Transverse colon (tissue), 3 donors: ENCODE results near the gene MYO15B.

Experiments used
- CTCF ChIP-seq, 5 experiments: fragments of 200-600 bp in 3 of 5; fragments of 450-650 bp in 2 of 5; sonication (generic) in 3 of 5; IDR thresholded peaks; 1 replicate in 2 of 5; 2 replicates in 3 of 5; pipeline ENCODE4 v1.5.1; 2016 to 2017; ENCODE audit warnings: antibody characterized with exemption in 5 of 5, inconsistent platforms in 3 of 5, mild to moderate bottlenecking in 2 of 5, moderate library complexity in 1 of 5
- POLR2A ChIP-seq: fragments of 450-650 bp; IDR thresholded peaks from one replicate; pipeline ENCODE4 v1.6.1; 2016; ENCODE audit warnings: antibody characterized with exemption, mild to moderate bottlenecking, moderate library complexity

- no peak for TF ChIP-seq CTCF (IDR thresholded peaks at IDR 0.05)
- no peak for TF ChIP-seq POLR2A
Observed at GRCh38 chr17:75627094-75627493, 39.5 kb downstream of the MYO15B start.
